OCI-M1 (cell line): ENCODE data around the gene APOC3.
"Not testable (repeated sequence)": the region's sequence is repeated elsewhere in the genome, so short reads cannot be mapped to it uniquely, and the experiment has no call there.

Source experiments
- DNase-seq: peaks from one replicate; lab custom pipeline; 2025; lab: John Stamatoyannopoulos, UW

APOC3 gene

GRCh38 chr11:116831790-116832349 is 2.2 kb downstream of the APOC3 start:
- DNase-seq, result no peak

- no peak for DNase-seq
Observed at GRCh38 chr11:116832350-116833290, 2.9 kb downstream of the APOC3 start.

- DNase-seq, result no peak
Observed at GRCh38 chr11:116833491-116833815, 3.7 kb downstream of the APOC3 start.

DNA sequence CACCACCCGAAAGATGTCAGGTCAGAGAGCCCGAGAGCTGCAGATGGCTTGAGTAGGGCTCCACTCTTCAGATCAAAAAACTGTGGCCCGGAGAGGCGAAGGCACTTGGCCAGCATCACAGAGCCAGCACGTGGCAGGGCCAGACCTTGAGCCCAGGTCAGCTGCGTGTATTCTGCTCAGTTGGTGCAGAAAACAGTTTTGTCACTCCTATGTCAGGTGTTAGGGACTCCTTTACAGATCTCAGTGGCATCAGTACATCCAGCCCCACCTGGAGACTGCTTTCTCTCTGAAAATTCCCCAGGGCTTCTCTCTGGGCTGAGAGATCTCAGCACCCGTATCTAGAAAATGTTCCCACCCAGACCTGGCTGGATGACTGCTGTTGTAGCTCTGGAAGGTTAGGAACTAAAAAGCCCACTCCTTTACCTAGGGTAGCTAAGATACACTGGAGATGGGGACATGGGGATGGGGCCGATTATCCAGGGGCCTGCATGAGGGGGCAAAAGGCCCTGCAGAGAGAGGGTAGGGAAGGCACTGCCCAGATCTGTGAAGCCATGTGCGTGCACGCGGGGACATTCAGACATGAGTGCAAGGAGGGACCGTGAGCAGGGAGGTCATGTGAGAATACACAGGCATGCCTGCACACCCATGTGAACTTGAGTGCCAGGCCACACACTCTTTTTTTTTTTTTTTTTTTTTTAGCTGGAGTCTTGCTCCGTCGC is 4.3 kb downstream of the APOC3 start:
- DNase-seq, result no peak

DNA sequence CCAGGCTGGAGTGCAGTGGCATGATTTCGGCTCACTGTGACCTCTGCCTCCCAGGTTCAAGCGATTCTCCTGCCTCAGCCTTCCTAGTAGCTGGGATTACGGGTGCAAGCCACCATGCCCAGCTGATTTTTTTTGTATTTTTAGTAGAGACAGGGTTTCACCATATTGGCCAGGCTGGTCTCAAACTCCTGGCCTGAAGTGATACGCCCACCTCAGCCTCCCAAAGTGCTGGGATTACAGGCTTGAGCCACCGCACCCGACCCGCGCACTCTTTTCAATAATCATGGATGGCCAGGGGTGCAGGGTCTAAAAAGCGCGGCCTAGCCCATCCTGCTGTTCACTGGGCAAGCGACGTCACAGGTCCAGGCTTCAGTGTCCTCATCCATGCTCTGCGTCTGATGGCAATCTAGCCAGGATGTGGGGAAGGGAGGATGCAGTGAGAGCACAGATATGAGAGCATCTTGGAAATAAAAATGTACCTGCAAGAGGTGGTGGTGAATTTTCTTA is 4.9 kb downstream of the APOC3 start:
- DNase-seq, result not testable (repeated sequence)

GRCh38 chr11:116835042-116835772 is 5.5 kb downstream of the APOC3 start:
- DNase-seq, result peak; percentile 30

- peak; percentile 82 for DNase-seq
Observed at GRCh38 chr11:116835791-116836631, 6.3 kb downstream of the APOC3 start.

- no peak for DNase-seq
Observed at GRCh38 chr11:116836632-116836991, 6.9 kb downstream of the APOC3 start.

DNA sequence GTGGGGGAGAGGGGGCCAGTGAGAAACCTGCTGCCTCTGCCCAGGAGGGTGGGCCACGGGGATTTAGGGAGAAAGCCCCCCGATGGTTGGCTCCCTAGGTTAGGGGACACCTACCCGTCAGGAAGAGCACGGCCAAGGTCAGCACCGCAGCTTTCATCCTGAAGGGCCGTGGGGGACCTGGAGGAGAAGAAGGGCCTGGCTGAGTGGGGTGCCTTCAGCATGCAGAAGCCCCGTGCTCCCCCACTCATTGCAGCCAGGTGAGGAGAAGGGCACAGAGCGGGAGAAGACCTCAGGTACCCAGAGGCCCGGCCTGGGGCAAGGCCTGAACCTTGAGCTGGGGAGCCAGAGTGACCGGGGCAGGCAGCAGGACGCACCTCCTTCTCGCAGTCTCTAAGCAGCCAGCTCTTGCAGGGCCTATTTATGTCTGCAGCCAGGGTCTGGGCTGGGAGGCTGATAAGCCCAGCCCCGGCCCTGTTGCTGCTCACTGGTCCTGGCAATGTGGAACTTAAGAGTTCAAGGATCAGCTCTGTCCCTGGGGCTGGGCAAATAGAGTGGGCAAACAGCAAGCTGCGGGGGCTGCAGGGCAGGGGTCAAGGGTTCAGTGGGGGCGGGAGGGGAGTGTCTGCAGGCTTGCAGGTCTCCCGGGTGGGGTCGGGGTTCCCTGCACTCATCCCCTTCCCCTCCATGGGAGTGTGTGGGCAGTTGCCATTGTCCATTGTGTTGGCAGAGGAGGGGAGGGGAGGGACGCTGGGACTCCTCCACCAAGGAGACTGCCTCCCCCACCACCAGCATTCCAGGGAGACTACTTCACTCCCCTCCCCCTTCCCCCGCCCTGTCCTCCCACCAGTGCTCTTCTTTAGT is 7.8 kb downstream of the APOC3 start, which contains the start of gene APOA1:
Gene APOA1 (minus strand): TSS at position 392 of the 861 bp plus-strand sequence. CDS start 235 bp downstream, at position 157.
- DNase-seq, result no peak

DNA sequence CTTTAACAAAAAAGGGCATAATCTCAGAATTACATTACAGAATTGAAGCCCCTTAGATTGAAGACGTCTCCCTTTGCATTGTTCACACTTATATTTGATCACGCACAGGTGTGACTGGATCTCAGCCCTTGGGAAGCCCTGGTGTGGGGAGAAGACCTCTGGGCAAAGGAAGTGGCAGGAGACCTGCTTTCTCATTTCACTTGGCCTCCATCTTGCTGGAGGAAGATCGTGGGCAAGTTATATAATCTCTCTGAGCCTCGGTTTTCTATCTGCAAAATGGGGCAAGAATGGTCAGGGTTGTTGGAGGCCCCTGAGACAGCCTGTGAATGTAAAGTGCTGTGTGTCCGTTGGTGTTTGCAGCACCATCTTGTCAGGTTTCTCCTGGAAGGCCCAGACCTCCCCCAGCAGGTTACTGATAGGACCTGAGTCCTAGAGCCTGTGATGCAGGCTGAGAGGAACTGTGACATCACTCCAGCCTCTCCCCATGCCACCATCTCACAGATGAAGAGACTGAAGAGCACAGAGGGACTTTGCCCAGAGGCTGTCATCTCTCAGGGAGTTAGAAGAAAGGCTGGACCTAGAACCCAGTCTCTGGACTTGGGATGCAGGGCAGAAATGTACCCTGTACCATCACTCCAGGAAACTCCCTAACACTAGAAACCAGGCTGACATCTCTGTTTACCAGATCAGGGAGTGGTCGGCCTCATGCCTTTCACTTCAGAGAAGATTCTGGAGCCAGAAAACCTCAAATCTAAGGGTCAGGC is 8.8 kb downstream of the APOC3 start:
- no peak for DNase-seq

GRCh38 chr11:116840224-116840745 is 10.6 kb downstream of the APOC3 start:
- peak; percentile 41 for DNase-seq

DNA sequence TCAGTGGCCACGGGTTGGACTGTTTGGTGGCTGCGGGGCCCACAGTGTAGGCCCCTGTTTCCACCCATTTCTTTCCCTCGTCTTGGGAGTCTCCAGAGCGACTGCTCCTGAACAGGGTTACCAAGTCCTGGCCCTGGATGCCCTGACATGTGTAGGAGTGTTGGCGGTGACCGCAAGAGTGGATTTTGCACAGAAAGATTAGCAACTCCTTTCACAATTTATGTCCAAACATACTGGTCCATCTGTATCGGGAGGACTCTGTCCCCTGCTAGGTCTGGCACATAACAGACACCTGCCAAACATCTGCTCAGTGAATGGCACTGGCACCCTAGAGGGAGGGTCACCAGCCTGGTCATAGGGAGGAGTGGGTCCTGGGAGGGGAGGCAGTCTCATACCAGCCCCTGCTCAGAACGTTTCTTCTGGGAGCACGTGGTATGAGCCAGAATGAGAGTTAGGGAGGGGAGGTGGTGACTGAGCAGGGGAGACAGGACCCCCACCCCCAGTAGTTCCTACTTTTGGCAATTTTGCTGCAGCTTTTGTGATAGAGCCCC is 11.1 kb downstream of the APOC3 start:
- DNase-seq, result no peak

- no peak for DNase-seq
Observed at GRCh38 chr11:116842117-116842516, 12.4 kb downstream of the APOC3 start.

DNA sequence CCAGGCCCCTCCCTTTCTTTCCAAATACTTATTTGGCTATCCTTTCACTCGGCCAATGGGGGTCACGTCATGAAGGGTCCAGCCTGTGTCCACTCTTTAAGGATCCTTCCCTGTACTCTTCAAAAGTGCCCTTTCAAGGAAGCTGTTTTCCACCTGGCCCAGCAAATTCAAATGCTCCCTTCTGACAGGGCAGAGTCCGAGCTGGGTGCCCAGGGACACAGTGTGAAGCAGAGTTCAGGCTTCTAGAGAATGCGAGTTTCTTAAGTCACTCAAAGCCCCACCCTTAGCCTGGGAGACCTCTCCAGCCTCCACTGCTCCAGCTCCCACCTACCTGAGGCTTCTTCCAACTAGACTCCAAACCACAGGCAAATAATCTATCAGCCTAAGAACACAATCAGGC is 13.2 kb downstream of the APOC3 start:
- no peak for DNase-seq

DNA sequence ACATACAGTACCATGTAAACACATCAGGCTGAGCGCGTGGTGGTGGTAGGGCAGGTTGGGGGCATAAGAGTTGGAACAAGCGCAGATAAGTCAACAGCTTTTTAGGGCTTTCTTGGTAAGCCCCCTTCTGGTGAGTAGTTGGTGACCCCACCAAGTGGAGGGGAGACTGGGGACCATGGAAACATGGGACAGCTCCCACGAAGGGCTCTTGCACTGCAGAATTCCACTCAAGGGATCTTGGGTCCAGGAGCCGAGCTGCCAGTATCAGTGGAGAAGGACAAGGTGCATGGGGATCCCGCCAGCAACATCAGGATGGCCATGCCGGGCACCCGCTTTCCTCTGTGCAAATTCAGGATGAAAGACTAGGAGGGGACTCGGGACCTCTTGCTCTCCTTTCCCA is 14.0 kb downstream of the APOC3 start:
- DNase-seq, result no peak

DNA sequence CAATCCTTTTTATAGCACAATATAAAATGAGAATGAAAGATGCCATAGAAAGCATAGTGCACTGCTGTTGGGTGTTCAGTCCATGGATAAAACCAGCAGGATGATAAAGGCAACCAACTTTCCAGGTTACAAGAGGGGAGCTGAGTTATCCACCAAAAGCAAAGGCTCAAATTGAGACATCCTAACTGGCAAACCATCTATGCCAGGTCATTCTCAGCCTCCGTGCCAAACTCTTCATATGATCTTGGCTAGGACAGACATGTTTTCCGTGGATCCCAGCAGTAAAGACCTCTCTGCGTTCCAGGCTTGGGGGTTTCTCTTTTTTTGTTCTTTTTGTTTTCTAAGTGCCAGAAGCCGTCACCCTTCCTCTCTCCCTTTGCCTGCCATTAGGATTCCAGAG is 15.0 kb downstream of the APOC3 start:
- no peak for DNase-seq

- no peak for DNase-seq
Observed at GRCh38 chr11:116847612-116848011, 17.9 kb downstream of the APOC3 start.

GRCh38 chr11:116849060-116849459 is 19.4 kb downstream of the APOC3 start:
- DNase-seq, result no peak

DNA sequence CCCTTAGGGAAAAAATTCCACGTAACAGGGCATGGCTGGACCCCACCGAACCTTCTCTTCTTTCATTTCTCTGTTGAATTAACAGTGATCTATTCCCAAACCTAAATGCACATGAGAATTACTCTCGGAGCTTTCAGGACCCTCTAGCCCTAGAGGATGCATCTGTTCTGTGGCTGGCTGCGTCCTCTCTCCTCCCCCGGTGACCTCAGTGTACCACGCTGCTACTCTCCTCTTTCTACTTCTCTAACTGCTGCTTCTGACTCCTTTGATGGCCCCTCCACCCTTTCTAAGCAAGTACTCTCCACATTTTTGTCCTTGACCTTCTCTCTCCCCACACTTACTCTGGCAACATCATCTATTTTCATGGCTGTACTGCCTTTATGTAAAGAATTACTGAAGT is 19.8 kb downstream of the APOC3 start:
- no peak for DNase-seq
